A673 (cell line): ENCODE data around the gene PSMD7. TPM values are rescaled to one million over a fixed set of nuclear protein-coding genes. Genes with fewer than 3 reads are reported as not detected.

ENCODE experiments used
- BruUV-seq: library from RNA; stranded (reverse); fragments of 400-500 nt; replicated peaks from 2 replicates; lab custom pipeline; 2021; lab: Mats Ljungman, UMichigan
- CTCF ChIA-PET: fragments of 300-600 bp; sonication (Branson Sonifier 250); formaldehyde crosslinking; loops from one replicate; lab custom pipeline; 2022; ENCODE audit warnings: antibody characterized with exemption; lab: Charles Lee
- POLR2A ChIA-PET: fragments of 300-600 bp; sonication (Branson Sonifier 250); formaldehyde crosslinking; loops from one replicate; lab custom pipeline; 2022; ENCODE audit warnings: antibody characterized with exemption; ENCODE audit not compliant: low non-redundant PET; lab: Charles Lee
- DNase-seq: peaks from one replicate; pipeline ENCODE4 v3.0.0-alpha.2; 2015; ENCODE audit warnings: low spot score
- H3K27ac ChIP-seq: fragments of 200-600 bp; sonication (generic); 2 replicates; pipeline ENCODE4 v1.5.1; 2016; ENCODE audit warnings: mixed run types, low read depth, mild to moderate bottlenecking, mixed read lengths, antibody characterized with exemption, low read length; ENCODE audit not compliant: poor library complexity, severe bottlenecking
- H3K27me3 ChIP-seq: fragments of 200-600 bp; sonication (generic); replicated peaks from 2 replicates; pipeline ENCODE4 v1.6.1; 2017; ENCODE audit warnings: mixed run types, low read depth, mild to moderate bottlenecking, mixed read lengths, antibody characterized with exemption, low read length; ENCODE audit not compliant: insufficient read depth, poor library complexity
- H3K36me3 ChIP-seq: fragments of 200-600 bp; sonication (generic); 2 replicates; pipeline ENCODE4 v1.6.1; 2016; ENCODE audit warnings: mixed run types, mild to moderate bottlenecking, mixed read lengths, antibody characterized with exemption, low read length; ENCODE audit not compliant: insufficient read depth, poor library complexity, severe bottlenecking
- H3K4me1 ChIP-seq: fragments of 200-600 bp; sonication (generic); 2 replicates; pipeline ENCODE4 v1.6.1; 2017; ENCODE audit warnings: mixed run types, mild to moderate bottlenecking, mixed read lengths, antibody characterized with exemption, low read length; ENCODE audit not compliant: insufficient read depth, poor library complexity, severe bottlenecking
- H3K4me3 ChIP-seq: fragments of 200-600 bp; sonication (generic); 2 replicates; pipeline ENCODE4 v1.5.1; 2016; ENCODE audit warnings: low read depth, mixed run types, mild to moderate bottlenecking, mixed read lengths, low read length; ENCODE audit not compliant: poor library complexity, severe bottlenecking
- H3K9me3 ChIP-seq: fragments of 200-600 bp; sonication (generic); 2 replicates; pipeline ENCODE4 v1.6.1; 2016; ENCODE audit warnings: mixed run types, low read depth, mild to moderate bottlenecking, mixed read lengths, antibody characterized with exemption, low read length; ENCODE audit not compliant: poor library complexity, severe bottlenecking
- CTCF ChIP-seq: fragments of 300-800, 200-600 bp; sonication (generic); conservative IDR thresholded peaks from 2 replicates; pipeline ENCODE4 v1.5.1; 2017; ENCODE audit warnings: low read depth, mild to moderate bottlenecking, antibody characterized with exemption, low read length, moderate library complexity, mixed read lengths
- EZH2 ChIP-seq: fragments of 200-600 bp; sonication (generic); IDR thresholded peaks from 2 replicates; pipeline ENCODE4 v1.6.1; 2017; ENCODE audit warnings: borderline replicate concordance, low read depth, mild to moderate bottlenecking, mixed read lengths, antibody characterized with exemption, low read length; ENCODE audit not compliant: poor library complexity, severe bottlenecking
- intact Hi-C: fragments of 100-400 bp; cut with micrococcal nuclease; formaldehyde crosslinking; loops from one replicate; pipeline ENCODE4 v1.10.0; 2022; ENCODE audit not compliant: unreplicated experiment
- total RNA-seq: library from RNA; stranded (reverse); gene quantifications from 2 replicates; pipeline ENCODE4 v1.2.3, GENCODE V29; 2021

The PSMD7 gene
- total RNA-seq, 1 experiment from 2014 or later: 188 TPM

DNA sequence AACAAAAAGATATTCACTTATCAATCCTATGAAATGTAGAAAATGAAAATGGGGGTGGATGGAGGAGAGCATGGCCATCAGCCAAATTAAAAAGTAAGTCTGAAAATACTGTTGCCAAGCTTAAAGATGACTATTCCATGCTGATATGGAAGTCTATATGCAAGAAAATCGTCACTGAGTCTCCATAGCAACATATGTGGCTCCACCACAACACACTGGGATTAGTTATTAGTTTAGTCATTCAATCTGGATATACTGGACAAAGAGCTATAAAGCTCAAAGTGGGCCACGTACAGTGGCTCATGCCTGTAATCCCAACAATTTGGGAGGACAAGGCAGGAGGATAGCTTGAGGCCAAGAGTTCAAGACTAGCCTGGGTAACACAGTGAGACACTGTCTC is 24.7 kb upstream of the PSMD7 start:
- intact Hi-C loops: loop anchor here (10.0 kb wide), 1 partner anchor 557 kb away; no protein-coding TSS in a partner anchor
- CTCF ChIA-PET: no interaction called here

DNA sequence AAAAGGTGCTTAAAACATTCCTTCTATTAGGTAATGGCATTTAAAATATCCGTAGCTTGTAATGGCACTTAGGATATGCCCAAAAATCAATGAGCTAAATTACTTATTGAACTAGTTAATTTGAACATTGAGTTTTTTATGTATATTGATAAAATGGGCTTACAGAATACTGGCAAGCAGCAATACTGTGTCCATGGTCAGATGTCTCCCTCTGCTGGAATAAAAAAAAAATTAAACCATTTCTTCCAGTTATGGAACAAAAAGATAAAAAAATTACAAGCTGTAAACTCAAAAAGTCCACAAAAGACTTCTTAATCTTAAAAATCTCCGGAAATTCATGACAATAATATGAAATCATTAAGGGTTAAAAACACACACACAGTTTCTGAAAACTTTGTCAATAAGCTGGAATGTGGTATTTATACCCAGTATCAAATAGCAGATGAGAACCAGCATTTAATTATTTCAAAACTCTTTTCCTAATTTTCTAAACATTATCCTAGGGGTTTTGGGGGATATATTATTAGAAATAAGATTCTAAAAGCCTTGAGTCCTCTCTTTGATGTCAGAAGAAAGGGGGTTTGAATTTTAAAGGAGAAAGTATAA is 21.5 kb upstream of the PSMD7 start:
- ChIA-PET CTCF (interaction anchor here (0.6 to 1.2 kb wide), 4 partner anchors 241 to 332 kb away, joined by 3 to 4 read pairs (median 3); no protein-coding TSS in a partner anchor), POLR2A (no interaction called here)
- no TSS peak for BruUV-seq
- H3K36me3 ChIP-seq: no peaks in the 10 kb centered on the region
- H3K9me3 ChIP-seq: no peaks in the 10 kb centered on the region
- no peak overlapping the region for H3K4me3 ChIP-seq
- intact Hi-C loops: loop anchor here (5.0 to 10.0 kb wide), 5 partner anchors 168 to 708 kb away; no protein-coding TSS in a partner anchor
- H3K27me3 ChIP-seq: no peaks in the 10 kb centered on the region
- peak; percentile 62 for DNase-seq
- no peaks in the 10 kb centered on the region for H3K4me1 ChIP-seq
- TF ChIP-seq EZH2 (no peak), CTCF (peak; percentile 73)
- H3K27ac ChIP-seq: no peak overlapping the region

More for the DNA sequence above, 24.7 kb upstream of the PSMD7 start:
- H3K9me3 ChIP-seq: no peaks in the 10 kb centered on the region
- no peak for DNase-seq
- H3K4me3 ChIP-seq: no peak overlapping the region
- POLR2A ChIA-PET: no interaction called here
- H3K36me3 ChIP-seq: no peaks in the 10 kb centered on the region
- no peak overlapping the region for H3K27ac ChIP-seq
- no TSS peak for BruUV-seq
- H3K4me1 ChIP-seq: no peaks in the 10 kb centered on the region
- TF ChIP-seq CTCF: no peak
- TF ChIP-seq EZH2: no peak
- peaks cover 19% of the 10 kb centered on the region for H3K27me3 ChIP-seq

DNA sequence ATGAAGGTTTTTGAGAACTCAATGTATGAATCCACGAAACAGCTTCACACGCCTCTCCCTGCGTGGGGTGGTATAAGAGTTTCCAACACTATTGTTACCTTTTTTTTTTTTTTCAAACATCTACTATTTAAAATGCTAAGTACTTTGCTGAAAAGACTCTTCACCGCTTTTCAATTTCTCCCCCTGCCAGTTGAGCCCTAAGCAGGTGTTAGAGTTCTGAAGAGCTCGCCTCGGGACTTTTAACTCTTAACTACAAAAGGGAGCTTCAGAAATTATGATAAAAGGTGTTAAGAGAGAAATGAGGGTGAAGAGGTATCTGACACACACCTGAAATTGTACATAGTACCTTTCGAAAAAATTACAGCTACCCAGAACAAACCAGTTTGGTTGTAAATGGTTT is 20.9 kb upstream of the PSMD7 start:
- TF ChIP-seq CTCF (no peak), EZH2 (no peak)
- H3K36me3 ChIP-seq: no peaks in the 10 kb centered on the region
- no peaks in the 10 kb centered on the region for H3K27me3 ChIP-seq
- no peaks in the 10 kb centered on the region for H3K9me3 ChIP-seq
- H3K27ac ChIP-seq: no peak overlapping the region
- DNase-seq: no peak
- intact Hi-C loops: loop anchor here (5.0 to 10.0 kb wide), 5 partner anchors 168 to 708 kb away; no protein-coding TSS in a partner anchor
- H3K4me3 ChIP-seq: no peak overlapping the region
- H3K4me1 ChIP-seq: no peaks in the 10 kb centered on the region
- CTCF ChIA-PET: interaction anchor here (0.6 to 1.2 kb wide), 7 partner anchors 210 to 1033 kb away, joined by 3 to 8 read pairs (median 3); no protein-coding TSS in a partner anchor
- no TSS peak for BruUV-seq
- POLR2A ChIA-PET: no interaction called here
